ENCODE measurements around the gene KIF5A.

- TF ChIP-seq EGR1 (IDR thresholded peaks at IDR 0.05): no peak
- no peak for TF ChIP-seq NFIC (IDR thresholded peaks at IDR 0.05)
- TF ChIP-seq, protein P1, sequence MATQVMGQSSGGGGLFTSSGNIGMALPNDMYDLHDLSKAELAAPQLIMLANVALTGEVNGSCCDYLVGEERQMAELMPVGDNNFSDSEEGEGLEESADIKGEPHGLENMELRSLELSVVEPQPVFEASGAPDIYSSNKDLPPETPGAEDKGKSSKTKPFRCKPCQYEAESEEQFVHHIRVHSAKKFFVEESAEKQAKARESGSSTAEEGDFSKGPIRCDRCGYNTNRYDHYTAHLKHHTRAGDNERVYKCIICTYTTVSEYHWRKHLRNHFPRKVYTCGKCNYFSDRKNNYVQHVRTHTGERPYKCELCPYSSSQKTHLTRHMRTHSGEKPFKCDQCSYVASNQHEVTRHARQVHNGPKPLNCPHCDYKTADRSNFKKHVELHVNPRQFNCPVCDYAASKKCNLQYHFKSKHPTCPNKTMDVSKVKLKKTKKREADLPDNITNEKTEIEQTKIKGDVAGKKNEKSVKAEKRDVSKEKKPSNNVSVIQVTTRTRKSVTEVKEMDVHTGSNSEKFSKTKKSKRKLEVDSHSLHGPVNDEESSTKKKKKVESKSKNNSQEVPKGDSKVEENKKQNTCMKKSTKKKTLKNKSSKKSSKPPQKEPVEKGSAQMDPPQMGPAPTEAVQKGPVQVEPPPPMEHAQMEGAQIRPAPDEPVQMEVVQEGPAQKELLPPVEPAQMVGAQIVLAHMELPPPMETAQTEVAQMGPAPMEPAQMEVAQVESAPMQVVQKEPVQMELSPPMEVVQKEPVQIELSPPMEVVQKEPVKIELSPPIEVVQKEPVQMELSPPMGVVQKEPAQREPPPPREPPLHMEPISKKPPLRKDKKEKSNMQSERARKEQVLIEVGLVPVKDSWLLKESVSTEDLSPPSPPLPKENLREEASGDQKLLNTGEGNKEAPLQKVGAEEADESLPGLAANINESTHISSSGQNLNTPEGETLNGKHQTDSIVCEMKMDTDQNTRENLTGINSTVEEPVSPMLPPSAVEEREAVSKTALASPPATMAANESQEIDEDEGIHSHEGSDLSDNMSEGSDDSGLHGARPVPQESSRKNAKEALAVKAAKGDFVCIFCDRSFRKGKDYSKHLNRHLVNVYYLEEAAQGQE (IDR thresholded peaks at IDR 0.05; ENCODE audit: low read depth): no peak
- TF ChIP-seq TAF1 (IDR thresholded peaks at IDR 0.05; ENCODE audit: low read depth): no peak
- TF ChIP-seq CREB1 (IDR thresholded peaks at IDR 0.05; ENCODE audit: low read depth): no peak
- TF ChIP-seq MAX (IDR thresholded peaks at IDR 0.05): no peak
- no peak for TF ChIP-seq TEAD4 (IDR thresholded peaks at IDR 0.05)
These were observed 3.9 kb upstream of the KIF5A start for GRCh38 chr12:57545809-57546437.

Measured in Ishikawa (cell line).